HepG2 (cell line): ENCODE measurements around the gene CDR2L. TPM values are rescaled to one million over a fixed set of nuclear protein-coding genes. Genes with fewer than 3 reads are reported as not detected.

Experiments used
- FOXJ3 ChIP-seq: sonication (generic); formaldehyde crosslinking; IDR thresholded peaks from 2 replicates; pipeline ENCODE4 v1.4.0; 2020; ENCODE audit warnings: missing genetic modification reagents, mild to moderate bottlenecking, borderline replicate concordance
- HMGA1 ChIP-seq: sonication (generic); formaldehyde crosslinking; conservative IDR thresholded peaks from 2 replicates; pipeline ENCODE4 v1.4.0; 2020; ENCODE audit warnings: missing genetic modification reagents
- IRF2 ChIP-seq: IDR thresholded peaks from 2 replicates; pipeline ENCODE4 v1.6.1; 2018; ENCODE audit warnings: missing genetic modification reagents, missing compliant biosample characterization
- MATR3 ChIP-seq: sonication (generic); formaldehyde crosslinking; IDR thresholded peaks from 2 replicates; pipeline ENCODE4 v1.4.0; 2020; ENCODE audit warnings: missing genetic modification reagents
- MED1 ChIP-seq: sonication (generic); formaldehyde crosslinking; IDR thresholded peaks from 2 replicates; pipeline ENCODE4 v1.4.0; 2020; ENCODE audit warnings: missing genetic modification reagents
- SPEN ChIP-seq: sonication (generic); formaldehyde crosslinking; IDR thresholded peaks from 2 replicates; pipeline ENCODE4 v1.5.1; 2020; ENCODE audit warnings: low read depth, mild to moderate bottlenecking, missing genetic modification reagents
- STAT6 ChIP-seq: sonication (generic); formaldehyde crosslinking; IDR thresholded peaks from 2 replicates; pipeline ENCODE4 v1.4.0; 2020; ENCODE audit warnings: missing genetic modification reagents, mild to moderate bottlenecking, borderline replicate concordance
- TRIM22 ChIP-seq: fragments of 450-650 bp; IDR thresholded peaks from 2 replicates; pipeline ENCODE4 v1.6.1; 2017
- ZBTB26 ChIP-seq: IDR thresholded peaks from 2 replicates; pipeline ENCODE4 v1.6.1; 2016; ENCODE audit warnings: missing compliant biosample characterization, missing genetic modification reagents, borderline replicate concordance
- ZBTB34 ChIP-seq: sonication (generic); formaldehyde crosslinking; IDR thresholded peaks from 2 replicates; pipeline ENCODE4 v1.8.0; 2022; ENCODE audit warnings: mild to moderate bottlenecking, missing genetic modification reagents
- ZBTB39 ChIP-seq: sonication (generic); formaldehyde crosslinking; IDR thresholded peaks from 2 replicates; pipeline ENCODE4 v1.5.0; 2020; ENCODE audit warnings: missing genetic modification reagents
- ZFP91 ChIP-seq: sonication (generic); formaldehyde crosslinking; IDR thresholded peaks from 2 replicates; pipeline ENCODE4 v1.9.0; 2022; ENCODE audit warnings: missing genetic modification reagents, mild to moderate bottlenecking, borderline replicate concordance
- ZNF205 ChIP-seq: IDR thresholded peaks from 2 replicates; pipeline ENCODE4 v1.6.1; 2018; ENCODE audit warnings: missing biosample characterization, missing genetic modification reagents
- ZNF296 ChIP-seq: sonication (generic); formaldehyde crosslinking; conservative IDR thresholded peaks from 2 replicates; pipeline ENCODE4 v1.5.0; 2020; ENCODE audit warnings: mild to moderate bottlenecking, missing genetic modification reagents
- ZNF329 ChIP-seq: sonication (generic); formaldehyde crosslinking; IDR thresholded peaks from 2 replicates; pipeline ENCODE4 v1.9.0; 2021; ENCODE audit warnings: low read depth, mild to moderate bottlenecking, missing genetic modification reagents
- ZNF441 ChIP-seq: sonication (generic); formaldehyde crosslinking; IDR thresholded peaks from 2 replicates; pipeline ENCODE4 v1.7.0; 2021; ENCODE audit warnings: missing genetic modification reagents, borderline replicate concordance
- ZNF713 ChIP-seq: sonication (generic); formaldehyde crosslinking; IDR thresholded peaks from 2 replicates; pipeline ENCODE4 v1.4.0; 2020; ENCODE audit warnings: mild to moderate bottlenecking, missing genetic modification reagents
- ZNF724P ChIP-seq: sonication (generic); formaldehyde crosslinking; IDR thresholded peaks from 2 replicates; pipeline ENCODE4 v1.8.0; 2022; ENCODE audit warnings: missing genetic modification reagents, borderline replicate concordance
- polyA plus RNA-seq, 8 experiments: library from polyadenylated mRNA; depleted of rRNA in 3 of 8; stranded (reverse) in 7 of 8; unstranded in 1 of 8; fragments of >200 nt; fragmentation: Illumina TruSeq in 4 of 8; extraction: Trizol in 4 of 8; gene quantifications; 2 replicates each; pipeline versions ENCODE4 v1.2.1 to v1.2.3, GENCODE V29; 2011 to 2016; ENCODE audit warnings: low read depth in 4 of 8, missing spikeins in 1 of 8, mixed read lengths in 1 of 8; ENCODE audit not compliant: insufficient read depth in 1 of 8
- total RNA-seq, 5 experiments: library from RNA; depleted of rRNA; stranded (reverse); fragments of >200 nt; fragmentation: Illumina TruSeq; extraction: Trizol; gene quantifications; 2 replicates each; pipeline ENCODE4 v1.2.3, GENCODE V29; 2016; ENCODE audit warnings: low read depth in 1 of 5

The CDR2L gene
- total and polyA plus RNA-seq, 2 of the 13 experiments (the other 11 are each of a cell fraction or from before 2014, with no cell fraction given): 1.9 to 2.1 TPM

GRCh38 chr17:74960570-74961342, 26.7 kb upstream of the CDR2L start (continued):
- TF ChIP-seq SPEN (CRISPR knock-in tag) (peak; percentile 63; the same call in 1 of the 2 replicates), TRIM22 (no peak), ZNF296 (CRISPR knock-in tag) (no peak), MED1 (CRISPR knock-in tag) (peak; percentile 47; the same call in 1 of the 2 replicates), ZNF441 (CRISPR knock-in tag) (no peak), ZBTB34 (CRISPR knock-in tag) (peak; percentile 65; the same call in 1 of the 2 replicates), ZBTB26 (peak; percentile 72; the same call in 1 of the 2 replicates), ZFP91 (CRISPR knock-in tag) (peak; percentile 73), ZBTB39 (CRISPR knock-in tag) (peak; percentile 81; the same call in 1 of the 2 replicates), ZNF329 (CRISPR knock-in tag) (0 out of 2 replicates have a peak, but pooled peaks have one; percentile 55), FOXJ3 (CRISPR knock-in tag) (no peak), STAT6 (CRISPR knock-in tag) (no peak), ZNF724P (CRISPR knock-in tag) (no peak), IRF2 (peak; percentile 71), ZNF205 (no peak), MATR3 (CRISPR knock-in tag) (no peak), ZNF713 (no peak), HMGA1 (CRISPR knock-in tag) (no peak)
